HFFc6 (cell line): Measurements from ENCODE around the gene HERPUD1. TPM values are rescaled to one million over a fixed set of nuclear protein-coding genes. Genes with fewer than 3 reads are reported as not detected.

ENCODE experiments used
- DNase-seq: peaks from one replicate; pipeline ENCODE4 v3.0.0-alpha.2; 2018
- H3K27ac Mint-ChIP-seq: 2 replicates; pipeline ENCODE4 v1.8.0; 2020; ENCODE audit warnings: mild to moderate bottlenecking, mixed read lengths
- H3K27me3 Mint-ChIP-seq: 2 replicates; pipeline ENCODE4 v1.8.0; 2021; ENCODE audit warnings: mild to moderate bottlenecking, moderate library complexity, mixed read lengths; ENCODE audit not compliant: insufficient read depth
- H3K36me3 Mint-ChIP-seq: 2 replicates; pipeline ENCODE4 v1.8.0; 2021; ENCODE audit warnings: low read depth, mixed read lengths
- H3K4me1 Mint-ChIP-seq: 2 replicates; pipeline ENCODE4 v1.8.0; 2020; ENCODE audit warnings: low read depth, mixed read lengths
- H3K4me3 Mint-ChIP-seq: 2 replicates; pipeline ENCODE4 v1.8.0; 2020; ENCODE audit warnings: mild to moderate bottlenecking, moderate library complexity, mixed read lengths
- H3K9me3 Mint-ChIP-seq: 2 replicates; pipeline ENCODE4 v1.8.0; 2020; ENCODE audit warnings: mild to moderate bottlenecking, mixed read lengths
- CTCF ChIP-seq: fragments of 200-600 bp; sonication (generic); IDR thresholded peaks from 2 replicates; pipeline ENCODE4 v1.5.0; 2021; ENCODE audit warnings: antibody characterized with exemption, mild to moderate bottlenecking
- total RNA-seq, 6 experiments: library from RNA; stranded (reverse); fragmentation: NEBNext Ultra II Directional; extraction: Animal tissue kit (Norgen Biotek cat#: 25700); gene quantifications; 2 replicates in 1 of 6; 3 replicates in 5 of 6; pipeline ENCODE4 v1.2.3, GENCODE V29; 2021

HERPUD1 gene
- total RNA-seq, 6 experiments from 2014 or later: 87.9 to 109 (median 96.9) TPM

GRCh38 chr16:56938664-56939513, 6.9 kb downstream of the HERPUD1 start:
- Mint-ChIP-seq H3K4me3 (no peak overlapping the region), H3K4me1 (peaks cover 49% of the 10 kb centered on the region), H3K27ac (peak overlapping the region; percentile 16), H3K27me3 (peaks cover 8% of the 10 kb centered on the region), H3K9me3 (no peaks in the 10 kb centered on the region), H3K36me3 (peaks cover 61% of the 10 kb centered on the region)
- no peak for TF ChIP-seq CTCF
- no peak for DNase-seq

- Mint-ChIP-seq H3K4me1 (peaks cover 40% of the 10 kb centered on the region), H3K27me3 (peaks cover 6% of the 10 kb centered on the region), H3K36me3 (peaks cover 55% of the 10 kb centered on the region), H3K4me3 (no peak overlapping the region), H3K9me3 (no peaks in the 10 kb centered on the region), H3K27ac (peak overlapping the region; percentile 10; the same call in 1 of the 2 replicates)
- no peak for TF ChIP-seq CTCF
- DNase-seq: no peak
These were observed 7.9 kb downstream of the HERPUD1 start for GRCh38 chr16:56939801-56940200.

- peaks cover 4% of the 10 kb centered on the region for H3K27me3 Mint-ChIP-seq
- peak overlapping the region; percentile 33; the same call in 1 of the 2 replicates for H3K27ac Mint-ChIP-seq
- no peak for DNase-seq
- no peak overlapping the region for H3K4me3 Mint-ChIP-seq
- H3K4me1 Mint-ChIP-seq: peaks cover 30% of the 10 kb centered on the region
- no peaks in the 10 kb centered on the region for H3K9me3 Mint-ChIP-seq
- H3K36me3 Mint-ChIP-seq: peaks cover 49% of the 10 kb centered on the region
- TF ChIP-seq CTCF: no peak
These were observed 9.2 kb downstream of the HERPUD1 start for GRCh38 chr16:56941092-56941491.

- Mint-ChIP-seq H3K4me1 (peaks cover 22% of the 10 kb centered on the region), H3K9me3 (no peaks in the 10 kb centered on the region), H3K27ac (no peak overlapping the region; the same call in 1 of the 2 replicates), H3K36me3 (peaks cover 42% of the 10 kb centered on the region), H3K4me3 (no peak overlapping the region), H3K27me3 (peaks cover 6% of the 10 kb centered on the region)
- TF ChIP-seq CTCF: no peak
- DNase-seq: no peak
These were observed 10.0 kb downstream of the HERPUD1 start for GRCh38 chr16:56941856-56942331.

- Mint-ChIP-seq H3K27ac (no peak overlapping the region), H3K4me1 (peaks cover 4% of the 10 kb centered on the region; the same call in 1 of the 2 replicates), H3K36me3 (peaks cover 22% of the 10 kb centered on the region), H3K27me3 (peaks cover 5% of the 10 kb centered on the region), H3K4me3 (no peak overlapping the region), H3K9me3 (no peaks in the 10 kb centered on the region)
- DNase-seq: no peak
- no peak for TF ChIP-seq CTCF
These were observed 11.9 kb downstream of the HERPUD1 start for GRCh38 chr16:56943761-56944375.
